ENCODE data around the gene AFF1. TPM values are rescaled to one million over a fixed set of nuclear protein-coding genes. Genes with fewer than 3 reads are reported as not detected.
A peak's percentile ranks its signal among the peaks of the same experiment; 100 is the strongest.

Gene AFF1
- total RNA-seq, 3 donors from 2014 or later (not counting 1 experiment from before 2014, with no cell fraction given), result 87.9 to 93.4 (median 91.7) TPM

DNA sequence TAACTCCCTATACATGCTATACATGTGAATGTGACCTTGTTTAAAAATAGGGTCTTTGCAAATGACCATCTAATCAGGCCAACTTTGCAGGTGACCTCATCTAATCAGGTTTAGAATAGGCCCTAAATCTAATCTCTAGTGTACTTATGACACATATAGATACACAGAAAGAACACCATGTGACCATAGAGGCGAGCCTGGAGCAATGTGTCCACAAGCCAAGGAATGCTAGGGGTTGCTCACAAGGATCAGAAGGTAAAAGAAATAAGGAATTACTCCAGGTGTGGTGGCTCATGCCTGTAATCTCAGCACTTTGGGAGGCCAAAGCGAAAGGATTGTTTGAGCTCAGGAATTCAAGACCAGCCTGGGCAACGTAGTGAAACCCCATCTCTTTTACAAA lies 32.9 kb upstream of the AFF1 start:
- peaks cover 10% of the 10 kb centered on the region for H3K4me1 ChIP-seq (ENCODE audit: control insufficient read depth, insufficient read depth, low read length)
- no peak overlapping the region for H3K4me3 Mint-ChIP-seq
- H3K27ac Mint-ChIP-seq, result no peak overlapping the region
- H3K36me3 Mint-ChIP-seq, result no peaks in the 10 kb centered on the region
- no peak overlapping the region for H3K27ac ChIP-seq (ENCODE audit: low read length)
- peaks cover 5% of the 10 kb centered on the region for H3K27me3 ChIP-seq (ENCODE audit: control insufficient read depth, insufficient read depth, low read length)
- no peak for DNase-seq
- TF ChIP-seq, protein P1, sequence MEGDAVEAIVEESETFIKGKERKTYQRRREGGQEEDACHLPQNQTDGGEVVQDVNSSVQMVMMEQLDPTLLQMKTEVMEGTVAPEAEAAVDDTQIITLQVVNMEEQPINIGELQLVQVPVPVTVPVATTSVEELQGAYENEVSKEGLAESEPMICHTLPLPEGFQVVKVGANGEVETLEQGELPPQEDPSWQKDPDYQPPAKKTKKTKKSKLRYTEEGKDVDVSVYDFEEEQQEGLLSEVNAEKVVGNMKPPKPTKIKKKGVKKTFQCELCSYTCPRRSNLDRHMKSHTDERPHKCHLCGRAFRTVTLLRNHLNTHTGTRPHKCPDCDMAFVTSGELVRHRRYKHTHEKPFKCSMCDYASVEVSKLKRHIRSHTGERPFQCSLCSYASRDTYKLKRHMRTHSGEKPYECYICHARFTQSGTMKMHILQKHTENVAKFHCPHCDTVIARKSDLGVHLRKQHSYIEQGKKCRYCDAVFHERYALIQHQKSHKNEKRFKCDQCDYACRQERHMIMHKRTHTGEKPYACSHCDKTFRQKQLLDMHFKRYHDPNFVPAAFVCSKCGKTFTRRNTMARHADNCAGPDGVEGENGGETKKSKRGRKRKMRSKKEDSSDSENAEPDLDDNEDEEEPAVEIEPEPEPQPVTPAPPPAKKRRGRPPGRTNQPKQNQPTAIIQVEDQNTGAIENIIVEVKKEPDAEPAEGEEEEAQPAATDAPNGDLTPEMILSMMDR (IDR thresholded peaks at IDR 0.05), result no peak
- no peaks in the 10 kb centered on the region for H3K27me3 Mint-ChIP-seq (ENCODE audit: low read depth in 2 of 2)
- 92% methylated on average over 3 of the region's 3 CpGs for WGBS (ENCODE audit: insufficient coverage)
- intact Hi-C loops (cut with micrococcal nuclease), result no loop called here
- no peak overlapping the region for H3K4me3 ChIP-seq (ENCODE audit: low read length)
- H3K9me3 ChIP-seq (ENCODE audit: control insufficient read depth, insufficient read depth, low read length), result no peaks in the 10 kb centered on the region
- peaks cover 0 to 5% of the 10 kb centered on the region in 2 donors for H3K4me1 Mint-ChIP-seq
- H3K36me3 ChIP-seq (ENCODE audit: control insufficient read depth, insufficient read depth, low read length), result no peaks in the 10 kb centered on the region
- ATAC-seq, result no peak
- H3K9me3 Mint-ChIP-seq, result no peaks in the 10 kb centered on the region

DNA sequence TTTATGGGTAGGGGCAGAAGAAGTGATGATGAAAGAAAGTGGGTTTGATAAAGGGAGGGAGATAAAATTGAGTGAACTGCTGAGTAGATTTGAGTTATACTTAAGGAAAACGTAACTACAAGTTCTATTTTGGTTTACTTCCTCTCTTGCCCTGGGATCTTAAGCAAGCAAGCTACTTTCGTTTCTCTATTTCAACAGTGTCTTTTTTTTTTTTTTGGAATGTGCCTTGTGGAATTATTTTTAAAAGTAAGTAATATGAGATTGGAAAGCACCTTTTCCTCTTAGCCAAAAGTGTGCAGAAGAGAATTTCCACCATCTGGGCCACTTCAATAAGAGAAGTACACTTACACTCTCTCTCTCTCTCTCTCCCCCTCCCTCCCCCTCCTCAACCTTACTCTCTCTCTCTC lies 26.6 kb upstream of the AFF1 start:
- Mint-ChIP-seq H3K27me3 (ENCODE audit: low read depth in 2 of 2) (peaks cover 0 to 3% of the 10 kb centered on the region in 2 donors), H3K36me3 (no peaks in the 10 kb centered on the region), H3K9me3 (no peaks in the 10 kb centered on the region), H3K4me1 (peaks cover 4 to 5% of the 10 kb centered on the region in 2 donors), H3K27ac (no peak overlapping the region), H3K4me3 (peak overlapping the region; percentile 45)
- 25% methylated on average over 1 of the region's 2 CpGs for WGBS (ENCODE audit: insufficient coverage)
- no peak for ATAC-seq
- H3K27me3 ChIP-seq (ENCODE audit: control insufficient read depth, insufficient read depth, low read length), result peaks cover 5% of the 10 kb centered on the region
- peaks cover 16% of the 10 kb centered on the region for H3K4me1 ChIP-seq (ENCODE audit: control insufficient read depth, insufficient read depth, low read length)
- peak in 1 of 2 donors; percentile 10 for DNase-seq
- no peak overlapping the region for H3K4me3 ChIP-seq (ENCODE audit: low read length)
- no peaks in the 10 kb centered on the region for H3K9me3 ChIP-seq (ENCODE audit: control insufficient read depth, insufficient read depth, low read length)
- intact Hi-C loops (cut with micrococcal nuclease), result no loop called here
- TF ChIP-seq, protein P1 (IDR thresholded peaks at IDR 0.05), result no peak
- no peaks in the 10 kb centered on the region for H3K36me3 ChIP-seq (ENCODE audit: control insufficient read depth, insufficient read depth, low read length)
- no peak overlapping the region for H3K27ac ChIP-seq (ENCODE audit: low read length)

DNA sequence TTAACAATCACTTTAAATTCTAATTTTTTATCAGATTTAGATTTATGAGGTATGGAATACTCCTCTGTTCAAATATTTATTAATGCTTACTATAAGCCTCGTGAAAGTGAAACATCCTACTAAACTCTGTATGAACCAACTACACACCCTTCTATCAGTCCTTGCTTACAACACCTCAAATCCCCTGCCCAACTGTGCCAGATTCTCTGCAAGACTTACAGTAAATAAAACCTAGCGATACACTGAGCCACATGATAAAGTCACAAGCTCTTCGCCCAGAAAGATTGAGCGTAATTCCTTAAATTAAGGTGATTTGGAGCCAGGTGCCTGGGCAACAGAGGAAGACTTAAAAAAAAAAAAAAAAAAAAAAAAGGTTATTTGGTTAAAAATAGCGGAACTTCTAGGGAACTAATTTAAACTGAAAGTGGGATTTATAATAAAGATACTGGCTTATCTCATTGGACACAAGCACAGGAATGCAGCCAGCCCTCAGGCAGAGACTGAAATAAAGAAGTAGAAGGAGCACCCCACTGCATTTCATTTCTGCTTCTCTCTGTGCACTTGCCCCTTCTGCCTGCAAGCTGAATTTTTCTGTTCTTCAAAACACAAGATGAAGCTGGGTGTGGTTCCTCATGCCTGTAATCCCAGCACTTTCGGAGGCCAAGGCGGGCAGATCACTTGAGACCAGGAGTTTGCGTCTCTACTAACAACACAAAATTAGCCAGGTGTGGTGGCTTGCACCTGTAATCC lies 25.1 kb upstream of the AFF1 start:
- H3K36me3 Mint-ChIP-seq, result no peaks in the 10 kb centered on the region
- Histone ChIP-seq H3K27me3 (ENCODE audit: control insufficient read depth, insufficient read depth, low read length) (no peaks in the 10 kb centered on the region), H3K9me3 (ENCODE audit: control insufficient read depth, insufficient read depth, low read length) (no peaks in the 10 kb centered on the region), H3K27ac (ENCODE audit: low read length) (no peak overlapping the region), H3K4me3 (ENCODE audit: low read length) (no peak overlapping the region), H3K36me3 (ENCODE audit: control insufficient read depth, insufficient read depth, low read length) (no peaks in the 10 kb centered on the region), H3K4me1 (ENCODE audit: control insufficient read depth, insufficient read depth, low read length) (peaks cover 7% of the 10 kb centered on the region)
- peaks cover 0 to 4% of the 10 kb centered on the region in 2 donors for H3K4me1 Mint-ChIP-seq
- no peaks in the 10 kb centered on the region for H3K9me3 Mint-ChIP-seq
- ATAC-seq, result no peak
- WGBS (ENCODE audit: insufficient coverage), result 60% methylated on average over 7 of the region's 8 CpGs
- peaks cover 0 to 3% of the 10 kb centered on the region in 2 donors for H3K27me3 Mint-ChIP-seq (ENCODE audit: low read depth in 2 of 2)
- intact Hi-C loops (cut with micrococcal nuclease), result no loop called here
- TF ChIP-seq, protein P1 (IDR thresholded peaks at IDR 0.05), result no peak
- no peak for DNase-seq
- H3K4me3 Mint-ChIP-seq, result no peak overlapping the region
- H3K27ac Mint-ChIP-seq, result no peak overlapping the region

DNA sequence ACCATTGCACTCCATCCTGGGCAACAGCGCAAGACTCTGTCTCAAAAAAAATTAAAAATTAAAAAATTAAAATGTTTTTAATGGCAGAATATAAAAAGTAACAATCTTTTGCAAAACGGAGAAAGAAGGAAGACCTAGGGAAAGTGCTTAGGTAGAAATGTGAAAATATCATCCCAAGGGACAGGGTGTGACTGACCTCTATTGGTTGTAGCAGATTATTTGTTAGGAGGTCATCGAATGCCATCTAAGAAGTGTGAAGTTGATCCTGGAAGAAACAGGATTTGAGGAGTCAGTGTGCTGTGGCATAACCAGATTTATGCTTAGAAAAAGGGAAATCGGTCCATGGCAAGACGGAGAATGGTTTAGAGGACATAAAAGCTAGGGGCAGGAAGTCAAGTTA lies 24.4 kb upstream of the AFF1 start:
- ATAC-seq, result no peak

More for the DNA sequence above, 24.4 kb upstream of the AFF1 start:
- Histone ChIP-seq H3K4me1 (ENCODE audit: control insufficient read depth, insufficient read depth, low read length) (peaks cover 7% of the 10 kb centered on the region), H3K27me3 (ENCODE audit: control insufficient read depth, insufficient read depth, low read length) (no peaks in the 10 kb centered on the region), H3K9me3 (ENCODE audit: control insufficient read depth, insufficient read depth, low read length) (no peaks in the 10 kb centered on the region), H3K4me3 (ENCODE audit: low read length) (no peak overlapping the region), H3K36me3 (ENCODE audit: control insufficient read depth, insufficient read depth, low read length) (no peaks in the 10 kb centered on the region), H3K27ac (ENCODE audit: low read length) (no peak overlapping the region)
- no peaks in the 10 kb centered on the region for H3K36me3 Mint-ChIP-seq
- TF ChIP-seq, protein P1 (IDR thresholded peaks at IDR 0.05), result no peak
- DNase-seq, result no peak
- H3K9me3 Mint-ChIP-seq, result no peaks in the 10 kb centered on the region
- H3K27ac Mint-ChIP-seq, result no peak overlapping the region
- 68% methylated on average over 5 of the region's 5 CpGs for WGBS (ENCODE audit: insufficient coverage)
- peaks cover 0 to 3% of the 10 kb centered on the region in 2 donors for H3K27me3 Mint-ChIP-seq (ENCODE audit: low read depth in 2 of 2)
- no peak overlapping the region for H3K4me3 Mint-ChIP-seq
- peaks cover 0 to 4% of the 10 kb centered on the region in 2 donors for H3K4me1 Mint-ChIP-seq
- intact Hi-C loops (cut with micrococcal nuclease), result no loop called here

Measured in natural killer cell (primary cell).